GM10847 (cell line): Measurements from ENCODE around the gene AGAP6.
A peak's percentile ranks its signal among the peaks of the same experiment; 100 is the strongest.
"Not testable (repeated sequence)": the region's sequence is repeated elsewhere in the genome, so short reads cannot be mapped to it uniquely, and the experiment has no call there.

Experiments used
- POLR2A ChIP-seq: IDR thresholded peaks from 2 replicates; pipeline ENCODE4 v1.6.1; 2011; ENCODE audit not compliant: insufficient read length; ENCODE audit errors: extremely low read depth

The AGAP6 gene

GRCh38 chr10:49988376-49988775, at the start of gene AGAP6:
AGAP6 (plus strand) TSS chr10:49988406; CDS start chr10:49988716, 310 bp downstream.
- TF ChIP-seq POLR2A = not testable (repeated sequence)

DNA sequence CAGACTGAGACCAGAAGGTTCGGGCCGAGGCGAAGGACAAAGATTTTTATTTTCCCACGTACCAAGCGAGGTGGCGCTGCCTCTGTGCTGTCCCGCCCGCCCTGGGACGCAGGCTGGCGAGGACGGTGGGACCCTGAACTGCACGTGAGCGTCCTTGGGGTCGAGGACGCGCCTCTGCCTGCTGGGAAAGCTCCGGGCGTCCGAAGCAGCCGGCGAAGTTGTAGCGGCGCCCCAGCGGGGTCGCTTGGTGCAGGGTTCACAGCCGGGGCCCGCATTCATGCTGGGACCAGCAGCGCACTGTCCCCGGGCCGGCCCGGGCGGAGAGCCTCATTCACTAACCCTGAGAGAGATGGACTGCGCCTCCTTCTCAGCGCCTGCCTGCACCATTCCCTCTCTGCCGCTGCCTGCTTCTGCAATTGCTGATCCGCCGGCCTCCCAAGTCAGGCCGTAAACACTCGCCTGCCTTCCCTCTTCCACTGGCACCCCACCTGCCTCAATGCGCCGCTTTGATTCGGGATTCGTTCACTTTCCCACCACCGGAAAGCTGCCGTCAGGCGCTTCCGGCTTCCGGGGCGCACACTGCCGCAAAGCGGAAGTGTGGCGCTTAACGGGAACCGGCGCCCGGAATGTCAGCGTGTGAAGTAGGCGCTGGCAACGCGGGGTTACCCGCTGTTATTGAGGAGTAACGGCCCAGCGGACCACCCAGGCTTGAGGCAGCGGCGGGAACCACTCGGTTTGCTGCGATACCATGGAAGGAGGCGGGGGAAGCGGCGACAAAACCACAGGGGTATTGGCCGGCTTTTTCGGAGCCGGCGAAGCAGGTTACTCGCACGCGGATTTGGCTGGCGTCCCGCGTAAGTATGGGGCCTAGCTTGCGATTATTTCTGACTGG, 46.5 kb upstream of the AGAP6 start, which contains the start of the genes PARG and TIMM23B:
TSS of gene PARG (minus strand) at position 581 of the 892 bp plus-strand sequence. CDS start at position 279, 302 bp downstream.
TSS of gene TIMM23B (plus strand) at position 607 of the 892 bp plus-strand sequence. CDS start at position 749, 142 bp downstream.
- peak; percentile 46 for TF ChIP-seq POLR2A

DNA sequence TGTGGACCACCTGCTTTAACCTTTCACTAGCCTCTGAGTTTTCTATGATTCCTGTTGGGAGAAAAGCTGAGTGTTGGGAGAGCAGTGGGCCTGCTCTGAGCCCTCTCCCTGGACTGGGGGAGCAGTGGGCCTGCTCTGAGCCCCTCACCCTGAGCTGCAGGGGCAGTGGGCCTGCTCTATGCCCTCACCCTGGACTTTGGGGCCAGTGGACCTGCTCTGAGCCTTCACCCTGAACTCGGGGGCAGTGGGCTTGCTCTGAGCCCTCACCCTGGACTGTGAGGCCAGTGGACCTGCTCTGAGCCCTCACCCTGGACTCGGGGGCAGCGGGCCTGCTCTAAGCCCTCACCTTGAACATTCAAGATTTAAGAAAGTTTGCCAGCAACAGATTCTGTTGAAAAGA, 33.4 kb downstream of the AGAP6 start:
- TF ChIP-seq POLR2A = no peak

GRCh38 chr10:50025627-50026026, 37.4 kb downstream of the AGAP6 start:
- no peak for TF ChIP-seq POLR2A

DNA sequence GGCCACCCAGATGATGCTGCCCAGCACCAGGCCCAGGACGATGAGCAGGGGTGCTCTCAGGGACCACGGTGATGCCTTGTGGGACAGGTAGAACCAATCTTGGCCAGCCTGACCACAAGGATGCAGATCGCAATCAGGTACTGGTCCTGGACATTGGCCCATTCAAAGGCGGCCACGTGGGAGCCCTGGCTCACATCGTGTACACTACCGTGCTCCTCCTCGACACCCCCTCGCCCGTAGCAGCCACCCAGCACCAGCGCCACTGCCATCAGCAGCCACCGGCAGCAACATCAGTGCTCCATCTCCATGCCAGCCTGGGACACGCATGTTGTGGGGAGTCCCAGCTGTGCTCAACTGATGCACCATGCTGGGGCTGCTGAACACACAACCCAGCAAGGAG, 39.0 kb downstream of the AGAP6 start:
- TF ChIP-seq POLR2A = no peak

DNA sequence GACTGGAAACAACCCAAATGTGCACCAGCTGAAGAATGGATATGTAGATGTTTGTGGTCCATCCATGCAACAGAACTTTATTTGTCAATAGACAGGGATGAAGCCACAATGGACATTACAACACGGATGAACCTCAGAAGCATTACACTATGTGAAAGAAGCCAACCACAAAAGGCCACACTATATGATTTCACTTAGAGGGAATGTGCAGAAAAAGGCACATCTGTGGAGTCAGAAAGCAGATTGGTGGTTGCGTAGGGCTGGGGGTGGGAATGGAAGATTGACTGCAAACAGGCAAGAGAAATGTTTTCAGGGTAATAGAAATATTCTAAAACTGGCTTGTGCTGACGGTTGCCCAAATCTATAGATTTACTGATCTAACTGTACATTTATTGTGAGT, 45.3 kb downstream of the AGAP6 start:
- no peak for TF ChIP-seq POLR2A

DNA sequence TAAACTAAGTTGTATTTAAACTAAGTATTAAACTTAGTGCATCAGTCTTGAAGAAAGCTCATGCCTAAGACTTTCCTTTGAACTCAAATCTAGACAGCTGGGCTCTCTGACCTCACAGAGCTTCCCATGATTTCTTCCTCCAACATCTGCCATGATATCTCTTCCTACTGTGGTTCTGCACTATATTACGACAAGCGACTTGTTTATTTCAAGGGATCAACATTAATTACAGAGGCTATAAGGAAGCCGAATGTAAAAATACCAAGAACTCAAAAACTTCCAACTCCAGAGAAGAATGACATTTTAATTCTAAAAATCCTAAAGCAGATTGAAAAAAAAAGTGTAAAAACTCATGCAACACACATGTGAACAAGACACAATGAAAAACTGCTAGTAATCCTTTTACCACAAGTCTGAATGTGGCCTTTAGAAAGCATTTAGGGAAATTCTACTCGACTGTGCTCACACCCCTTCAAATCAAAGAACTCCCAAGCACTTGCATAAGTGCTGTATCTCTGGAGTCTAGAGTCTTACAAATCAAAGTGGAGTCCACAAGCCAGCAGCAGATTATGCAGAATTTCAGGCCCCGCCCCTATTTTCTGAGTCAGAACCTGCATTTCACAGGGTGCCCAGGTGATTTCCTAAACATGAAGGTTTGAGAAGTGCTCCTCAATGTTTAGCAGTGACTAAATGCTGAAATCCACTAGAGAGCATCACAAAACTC, 56.9 kb downstream of the AGAP6 start:
- no peak for TF ChIP-seq POLR2A
